HepG2 (cell line): ENCODE results near the gene ANXA2. TPM values are rescaled to one million over a fixed set of nuclear protein-coding genes. Genes with fewer than 3 reads are reported as not detected.
"Not testable (repeated sequence)": the region's sequence is repeated elsewhere in the genome, so short reads cannot be mapped to it uniquely, and the experiment has no call there.

Source experiments
- ATAC-seq: fragments of 200-7000 bp; cut with Tn5 transposase; 3 replicates; pipeline ENCODE4 v1.9.1; 2020; ENCODE audit warnings: mild to moderate bottlenecking, moderate library complexity
- BruUV-seq: library from RNA; stranded (reverse); fragments of 400-500 nt; replicated peaks from 2 replicates; lab custom pipeline; 2021; lab: Mats Ljungman, UMichigan
- CTCF ChIA-PET: fragments of 300-600 bp; formaldehyde crosslinking; extraction: SDS; loops from one replicate; lab custom pipeline; 2021; ENCODE audit warnings: low total read pairs, inconsistent platforms, low intra/inter-chr PET ratio; lab: Yijun Ruan, JAX
- POLR2A ChIA-PET: fragments of 350-600 bp; sonication (Branson Sonifier 250); formaldehyde crosslinking; loops from one replicate; lab custom pipeline; 2020; ENCODE audit warnings: antibody characterized with exemption, inconsistent platforms; lab: Yijun Ruan, JAX
- DNase-seq: peaks from one replicate; pipeline ENCODE4 v3.0.0-alpha.2; 2015; ENCODE audit warnings: low spot score
- FAIRE-seq: peaks from 3 replicates; lab custom pipeline; 2011; peaks lifted over from hg19 to GRCh38; lab: Jason Lieb, UNC
- H2AFZ ChIP-seq: one replicate; pipeline ENCODE4 v1.6.1; 2011; ENCODE audit warnings: low read length, inconsistent platforms
- H3K27ac ChIP-seq: fragments of 300-600 bp; 3 replicates; pipeline ENCODE4 v1.8.0; 2011; ENCODE audit warnings: mixed run types, mild to moderate bottlenecking, mixed read lengths, low read length, inconsistent platforms; ENCODE audit not compliant: insufficient read depth; ENCODE audit errors: extremely low read length
- H3K27me3 ChIP-seq, 2 experiments: fragments of 200-600 bp in 1 of 2; 2 replicates in 1 of 2; 3 replicates in 1 of 2; pipeline versions ENCODE4 v1.6.0 to v1.8.0; 2011; ENCODE audit warnings: low read length in 2 of 2, mild to moderate bottlenecking in 2 of 2, moderate library complexity in 2 of 2, inconsistent platforms in 1 of 2; ENCODE audit not compliant: insufficient read depth in 2 of 2, control insufficient read depth in 1 of 2
- H3K36me3 ChIP-seq, 2 experiments: fragments of 200-600 bp in 1 of 2; replicated peaks in 1 of 2; 2 replicates in 1 of 2; 3 replicates in 1 of 2; pipeline versions ENCODE4 v1.5.1 to v1.8.0; 2011; ENCODE audit warnings: low read length in 2 of 2, inconsistent platforms in 1 of 2; ENCODE audit not compliant: insufficient read depth in 2 of 2, control insufficient read depth in 1 of 2
- H3K4me1 ChIP-seq: 2 replicates; pipeline ENCODE4 v1.5.1; 2012; ENCODE audit warnings: low read length, inconsistent platforms; ENCODE audit not compliant: insufficient read depth
- H3K4me2 ChIP-seq: 2 replicates; pipeline ENCODE4 v1.6.0; 2011; ENCODE audit warnings: low read depth, low read length, inconsistent platforms
- H3K4me3 ChIP-seq, 3 experiments: fragments of 200-600 bp in 1 of 3; sonication (generic), shearing (Covaris generic) in 1 of 3; replicated peaks in 1 of 3; 2 replicates each; pipeline ENCODE4 v1.5.1; 2011 to 2016; ENCODE audit warnings: low read length in 3 of 3, inconsistent platforms in 2 of 3, low read depth in 2 of 3, mild to moderate bottlenecking in 2 of 3, control low read depth in 1 of 3, mixed read lengths in 1 of 3; ENCODE audit not compliant: insufficient read depth in 1 of 3
- H3K79me2 ChIP-seq: one replicate; pipeline ENCODE4 v1.6.1; 2011; ENCODE audit warnings: low read length, inconsistent platforms; ENCODE audit not compliant: insufficient read depth
- H3K9ac ChIP-seq: 2 replicates; pipeline ENCODE4 v1.6.0; 2011; ENCODE audit warnings: mild to moderate bottlenecking, low read depth, low read length, inconsistent platforms; ENCODE audit not compliant: insufficient read depth
- H3K9me3 ChIP-seq: 2 replicates; pipeline ENCODE4 v1.5.1; 2012; ENCODE audit warnings: mild to moderate bottlenecking, low read length
- H4K20me1 ChIP-seq: 2 replicates; pipeline ENCODE4 v1.6.0; 2011; ENCODE audit warnings: inconsistent platforms, mild to moderate bottlenecking, low read length, moderate library complexity; ENCODE audit not compliant: insufficient read depth
- MTA3 ChIP-seq: sonication (generic); formaldehyde crosslinking; IDR thresholded peaks from 2 replicates; pipeline ENCODE4 v1.4.0; 2020; ENCODE audit warnings: missing genetic modification reagents
- SMC3 ChIP-seq: IDR thresholded peaks from 2 replicates; pipeline ENCODE4 v1.6.1; 2011; ENCODE audit warnings: low read length, improper control_type of control experiment
- TARDBP ChIP-seq: sonication (generic); formaldehyde crosslinking; IDR thresholded peaks from 2 replicates; pipeline ENCODE4 v1.8.0; 2022; ENCODE audit warnings: mild to moderate bottlenecking, missing genetic modification reagents
- ZNF746 ChIP-seq: sonication (generic); formaldehyde crosslinking; IDR thresholded peaks from 2 replicates; pipeline ENCODE4 v1.8.0; 2022; ENCODE audit warnings: mild to moderate bottlenecking, missing genetic modification reagents
- WGBS: methylation state at CpG from one replicate; pipeline ENCODE4 v1.1.6; 2017; ENCODE audit warnings: low lambda C conversion rate; 5-methylcytosine and 5-hydroxymethylcytosine counted together
- in situ Hi-C: cut with HindIII; loops from 2 replicates; pipeline ENCODE4 v1.10.0; 2017; ENCODE audit warnings: low pct_unique_long_range_greater_than_20kb; ENCODE audit not compliant: extremely low pct_ligation_motif_present
- intact Hi-C: fragments of 100-400 bp; cut with micrococcal nuclease; formaldehyde crosslinking; loops from one replicate; pipeline ENCODE4 v1.10.0; 2022; ENCODE audit not compliant: unreplicated experiment
- polyA plus RNA-seq, 8 experiments: library from polyadenylated mRNA; depleted of rRNA in 3 of 8; stranded (reverse) in 7 of 8; unstranded in 1 of 8; fragments of >200 nt; fragmentation: Illumina TruSeq in 4 of 8; extraction: Trizol in 4 of 8; gene quantifications; 2 replicates each; pipeline versions ENCODE4 v1.2.1 to v1.2.3, GENCODE V29; 2011 to 2016; ENCODE audit warnings: low read depth in 4 of 8, missing spikeins in 1 of 8, mixed read lengths in 1 of 8; ENCODE audit not compliant: insufficient read depth in 1 of 8
- total RNA-seq, 5 experiments: library from RNA; depleted of rRNA; stranded (reverse); fragments of >200 nt; fragmentation: Illumina TruSeq; extraction: Trizol; gene quantifications; 2 replicates each; pipeline ENCODE4 v1.2.3, GENCODE V29; 2016; ENCODE audit warnings: low read depth in 1 of 5

The ANXA2 gene
- total and polyA plus RNA-seq, 2 of the 13 experiments (the other 11 are each of a cell fraction or from before 2014, with no cell fraction given), result 196 to 613 TPM

DNA sequence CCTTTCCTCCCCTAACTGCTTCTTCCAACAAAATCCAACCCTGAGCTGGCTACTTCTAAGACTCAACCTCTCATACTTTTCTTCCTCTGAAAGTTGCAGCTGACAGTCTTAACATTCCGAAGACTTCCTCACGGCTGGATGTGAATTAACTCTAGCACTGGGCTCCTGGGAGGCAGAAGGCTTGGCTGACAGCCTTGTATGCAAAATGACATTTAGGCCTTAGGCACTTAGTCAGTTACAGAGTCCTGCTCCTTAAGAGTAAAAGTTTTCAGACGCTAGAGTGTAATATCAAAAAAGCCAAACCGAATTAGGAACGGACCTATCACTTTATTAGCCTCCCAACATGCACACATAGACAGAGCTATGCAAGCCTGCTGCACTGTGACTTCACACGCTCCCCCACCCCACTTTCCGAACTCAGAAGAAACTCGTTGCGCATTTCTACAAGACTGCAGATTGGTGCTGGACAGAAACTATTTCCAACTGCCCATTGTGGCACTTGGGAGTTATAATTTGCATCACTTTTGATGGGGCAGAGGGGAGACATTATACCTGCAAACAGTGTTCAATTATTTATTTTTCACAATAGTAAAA, 15.5 kb upstream of the ANXA2 start:
- CTCF ChIA-PET, result no interaction called here
- Histone ChIP-seq H3K9me3 (no peaks in the 10 kb centered on the region), H3K9ac (no peak overlapping the region), H3K4me3 (no peak overlapping the region), H3K4me1 (peaks cover 20% of the 10 kb centered on the region), H4K20me1 (no peaks in the 10 kb centered on the region), H2AFZ (no peak overlapping the region), H3K27me3 (no peaks in the 10 kb centered on the region), H3K27ac (no peak overlapping the region), H3K36me3 (no peaks in the 10 kb centered on the region), H3K79me2 (no peaks in the 10 kb centered on the region), H3K4me2 (no peak overlapping the region)
- in situ Hi-C loops, result no loop called here
- FAIRE-seq, result no peak
- no peak for TF ChIP-seq MTA3 (CRISPR knock-in tag)
- TF ChIP-seq TARDBP (CRISPR knock-in tag), result no peak
- TF ChIP-seq SMC3, result no peak
- TF ChIP-seq ZNF746 (CRISPR knock-in tag), result no peak
- POLR2A ChIA-PET, result interaction anchor here (1.3 kb wide), 1 partner anchor 20 kb away, joined by 4 read pairs; no protein-coding TSS in a partner anchor
- no peak for ATAC-seq
- intact Hi-C loops, result no loop called here
- 94% methylated on average over 8 of the region's 9 CpGs for WGBS
- no TSS peak for BruUV-seq
- no peak for DNase-seq

DNA sequence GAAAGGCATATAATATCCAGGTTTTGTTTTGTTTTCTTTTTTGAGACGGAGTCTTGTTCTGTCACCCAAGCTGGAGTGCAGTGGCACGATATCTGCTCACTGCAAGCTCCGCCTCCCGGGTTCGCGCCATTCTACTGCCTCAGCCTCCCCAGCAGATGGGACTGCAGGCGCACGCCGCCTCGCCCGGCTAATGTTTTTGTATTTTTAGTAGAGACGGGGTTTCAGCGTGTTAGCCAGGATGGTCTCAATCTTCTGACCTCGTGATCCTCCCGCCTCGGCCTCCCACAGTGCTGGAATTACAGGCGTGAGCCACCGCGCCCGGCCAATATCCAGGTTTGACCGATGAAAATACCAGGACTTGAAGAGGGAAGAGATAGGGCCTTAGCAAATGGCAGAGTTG, 15.0 kb upstream of the ANXA2 start:
- H3K79me2 ChIP-seq, in situ Hi-C loops, intact Hi-C loops, H3K27ac ChIP-seq, H4K20me1 ChIP-seq, ATAC-seq, H3K4me3 ChIP-seq, H3K36me3 ChIP-seq, H3K4me2 ChIP-seq, FAIRE-seq, H3K9me3 ChIP-seq, BruUV-seq, H3K9ac ChIP-seq, CTCF ChIA-PET, H3K27me3 ChIP-seq, POLR2A ChIA-PET, DNase-seq, H2AFZ ChIP-seq: not testable (repeated sequence)
- peaks cover 25% of the 10 kb centered on the region for H3K4me1 ChIP-seq
- 97% methylated on average over 21 of the region's 21 CpGs for WGBS
